ENCODE results near the gene CTSD. TPM values are rescaled to one million over a fixed set of nuclear protein-coding genes. Genes with fewer than 3 reads are reported as not detected.

CTSD gene
- total RNA-seq, 1 donor, result 221 TPM

DNA sequence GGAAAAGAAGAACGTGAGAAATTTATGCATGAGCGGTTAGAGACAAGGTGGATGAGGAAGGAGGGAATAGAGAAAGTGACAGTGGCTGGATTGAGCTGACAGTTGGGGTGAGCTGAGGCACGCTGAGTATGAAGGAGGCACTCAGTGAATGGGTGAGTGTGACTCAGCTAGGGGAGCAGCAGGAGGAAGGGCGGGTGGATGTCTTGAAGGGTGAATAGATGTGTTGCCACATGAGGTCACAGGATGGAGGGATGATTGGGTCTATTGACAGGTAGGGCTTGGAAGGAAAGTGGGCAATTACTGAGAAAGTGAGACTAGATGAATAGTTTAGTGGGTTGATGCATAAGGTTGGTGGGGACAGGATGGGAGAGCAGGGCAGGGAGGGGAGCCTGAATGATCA, 21.4 kb downstream of the CTSD start:
- H3K4me3 ChIP-seq (ENCODE audit: low read depth, low read length), result no peak overlapping the region
- TF ChIP-seq, protein P1, sequence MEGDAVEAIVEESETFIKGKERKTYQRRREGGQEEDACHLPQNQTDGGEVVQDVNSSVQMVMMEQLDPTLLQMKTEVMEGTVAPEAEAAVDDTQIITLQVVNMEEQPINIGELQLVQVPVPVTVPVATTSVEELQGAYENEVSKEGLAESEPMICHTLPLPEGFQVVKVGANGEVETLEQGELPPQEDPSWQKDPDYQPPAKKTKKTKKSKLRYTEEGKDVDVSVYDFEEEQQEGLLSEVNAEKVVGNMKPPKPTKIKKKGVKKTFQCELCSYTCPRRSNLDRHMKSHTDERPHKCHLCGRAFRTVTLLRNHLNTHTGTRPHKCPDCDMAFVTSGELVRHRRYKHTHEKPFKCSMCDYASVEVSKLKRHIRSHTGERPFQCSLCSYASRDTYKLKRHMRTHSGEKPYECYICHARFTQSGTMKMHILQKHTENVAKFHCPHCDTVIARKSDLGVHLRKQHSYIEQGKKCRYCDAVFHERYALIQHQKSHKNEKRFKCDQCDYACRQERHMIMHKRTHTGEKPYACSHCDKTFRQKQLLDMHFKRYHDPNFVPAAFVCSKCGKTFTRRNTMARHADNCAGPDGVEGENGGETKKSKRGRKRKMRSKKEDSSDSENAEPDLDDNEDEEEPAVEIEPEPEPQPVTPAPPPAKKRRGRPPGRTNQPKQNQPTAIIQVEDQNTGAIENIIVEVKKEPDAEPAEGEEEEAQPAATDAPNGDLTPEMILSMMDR (IDR thresholded peaks at IDR 0.05; ENCODE audit: insufficient read depth, low read length), result no peak
- DNase-seq (ENCODE audit: low read depth), result no peak

GRCh38 chr11:1741741-1742140, 22.0 kb downstream of the CTSD start:
- no peak overlapping the region for H3K4me3 ChIP-seq (ENCODE audit: low read depth, low read length)
- TF ChIP-seq, protein P1 (IDR thresholded peaks at IDR 0.05; ENCODE audit: insufficient read depth, low read length), result no peak

GRCh38 chr11:1740786-1741530, 22.8 kb downstream of the CTSD start:
- H3K4me3 ChIP-seq (ENCODE audit: low read depth, low read length), result no peak overlapping the region
- DNase-seq (ENCODE audit: low read depth), result no peak
- TF ChIP-seq, protein P1 (IDR thresholded peaks at IDR 0.05; ENCODE audit: insufficient read depth, low read length), result no peak

More at GRCh38 chr11:1741741-1742140, 22.0 kb downstream of the CTSD start:
- no peak for DNase-seq (ENCODE audit: low read depth)

GRCh38 chr11:1739576-1739975, 24.2 kb downstream of the CTSD start:
- no peak overlapping the region for H3K4me3 ChIP-seq (ENCODE audit: low read depth, low read length)
- TF ChIP-seq, protein P1 (IDR thresholded peaks at IDR 0.05; ENCODE audit: insufficient read depth, low read length), result no peak
- no peak for DNase-seq (ENCODE audit: low read depth)

DNA sequence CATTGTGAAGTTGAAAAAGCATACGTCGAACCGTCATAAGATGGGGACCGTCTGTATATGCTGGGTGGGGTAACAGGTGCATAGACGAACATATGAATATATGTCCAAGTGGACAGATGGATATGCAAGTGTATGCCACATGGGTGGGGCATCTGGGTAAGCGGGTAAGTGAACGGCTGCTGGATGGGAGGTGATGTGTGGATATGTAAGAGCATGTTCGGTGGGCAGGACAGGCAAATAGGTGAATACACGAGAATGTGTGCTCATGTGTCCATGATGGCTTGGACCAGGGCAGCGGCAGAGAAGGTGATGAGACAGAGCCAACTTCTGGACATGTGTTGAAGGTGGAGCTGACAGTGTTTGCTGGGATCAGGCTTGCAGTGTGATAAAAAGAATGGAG, 25.3 kb downstream of the CTSD start:
- TF ChIP-seq, protein P1 (IDR thresholded peaks at IDR 0.05; ENCODE audit: insufficient read depth, low read length), result no peak
- no peak for DNase-seq (ENCODE audit: low read depth)
- no peak overlapping the region for H3K4me3 ChIP-seq (ENCODE audit: low read depth, low read length)

- TF ChIP-seq, protein P1 (IDR thresholded peaks at IDR 0.05; ENCODE audit: insufficient read depth, low read length), result no peak
- H3K4me3 ChIP-seq (ENCODE audit: low read depth, low read length), result no peak overlapping the region
- DNase-seq (ENCODE audit: low read depth), result no peak
These were observed 26.5 kb downstream of the CTSD start for GRCh38 chr11:1737080-1737757.
